Measurements from ENCODE around the gene RPL35A.
"Not testable (repeated sequence)": the region's sequence is repeated elsewhere in the genome, so short reads cannot be mapped to it uniquely, and the experiment has no call there.

The RPL35A gene

DNA sequence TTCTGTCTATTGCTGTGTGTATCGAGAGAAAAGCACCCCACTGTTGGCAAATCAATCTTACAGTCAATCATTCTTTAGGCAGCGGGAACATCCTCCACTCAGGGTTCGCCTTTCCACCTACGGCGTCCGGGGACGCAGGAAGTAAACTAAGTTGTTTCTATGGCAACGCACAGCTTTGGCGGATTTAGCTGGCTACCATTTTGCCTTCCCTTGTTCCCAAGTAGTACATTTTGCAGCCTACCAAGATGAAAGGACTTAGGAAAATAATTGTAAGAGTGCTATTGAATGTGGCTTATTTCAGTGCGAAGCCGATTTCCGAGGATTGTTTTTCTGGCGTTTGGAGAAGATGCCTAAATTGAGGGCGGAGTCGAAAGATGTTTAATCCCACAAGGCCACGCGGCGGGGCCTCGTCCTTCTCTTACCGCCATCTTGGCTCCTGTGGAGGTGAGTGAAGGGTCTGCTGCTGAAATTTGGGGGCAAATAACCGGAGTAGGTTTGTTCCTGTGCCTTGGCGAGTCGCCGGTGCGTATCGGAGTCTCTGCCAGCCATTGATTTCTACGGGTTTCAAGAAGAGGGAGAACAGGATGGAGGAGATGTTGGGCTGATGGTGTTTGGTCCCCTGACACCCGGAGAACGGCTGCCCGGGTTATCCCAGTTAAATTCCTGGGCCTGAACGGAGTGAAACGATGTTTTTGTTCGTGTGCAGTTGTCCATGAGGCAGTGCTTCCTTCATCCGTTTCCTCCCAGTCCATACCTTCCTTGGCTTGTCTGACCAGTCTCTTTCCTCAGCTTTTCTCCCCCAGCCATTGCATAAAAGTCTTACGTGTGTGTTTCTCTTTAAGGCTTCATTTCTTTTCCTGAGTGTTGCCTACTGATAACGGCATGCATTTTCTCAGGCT lies at the start of gene RPL35A:
Gene RPL35A, plus strand, starts transcription at position 413 of the 899 bp plus-strand sequence. CDS start 778 bp downstream, outside the sequence.
- peak; percentile 83 for DNase-seq

DNA sequence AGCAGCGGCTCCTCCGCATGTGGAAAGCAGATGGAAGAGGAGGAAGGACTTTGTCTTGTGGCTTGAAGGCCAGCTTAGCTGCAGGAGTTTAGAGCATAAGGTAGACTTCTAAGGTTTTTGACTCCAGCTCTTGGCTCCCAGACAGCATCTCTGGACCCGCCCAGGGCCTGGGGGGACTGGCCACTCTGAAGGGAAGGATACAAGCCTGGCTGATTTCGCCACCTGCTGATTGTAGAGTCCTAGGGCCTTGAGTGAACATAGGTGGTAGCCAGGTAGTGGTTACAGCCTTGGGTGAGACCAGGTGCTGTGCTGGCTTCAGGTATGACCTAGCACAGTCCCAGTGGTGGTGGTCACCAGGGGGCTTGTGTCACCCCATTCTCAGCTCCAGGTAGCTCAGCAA lies 48.4 kb upstream of the RPL35A start:
- no peak for DNase-seq

DNA sequence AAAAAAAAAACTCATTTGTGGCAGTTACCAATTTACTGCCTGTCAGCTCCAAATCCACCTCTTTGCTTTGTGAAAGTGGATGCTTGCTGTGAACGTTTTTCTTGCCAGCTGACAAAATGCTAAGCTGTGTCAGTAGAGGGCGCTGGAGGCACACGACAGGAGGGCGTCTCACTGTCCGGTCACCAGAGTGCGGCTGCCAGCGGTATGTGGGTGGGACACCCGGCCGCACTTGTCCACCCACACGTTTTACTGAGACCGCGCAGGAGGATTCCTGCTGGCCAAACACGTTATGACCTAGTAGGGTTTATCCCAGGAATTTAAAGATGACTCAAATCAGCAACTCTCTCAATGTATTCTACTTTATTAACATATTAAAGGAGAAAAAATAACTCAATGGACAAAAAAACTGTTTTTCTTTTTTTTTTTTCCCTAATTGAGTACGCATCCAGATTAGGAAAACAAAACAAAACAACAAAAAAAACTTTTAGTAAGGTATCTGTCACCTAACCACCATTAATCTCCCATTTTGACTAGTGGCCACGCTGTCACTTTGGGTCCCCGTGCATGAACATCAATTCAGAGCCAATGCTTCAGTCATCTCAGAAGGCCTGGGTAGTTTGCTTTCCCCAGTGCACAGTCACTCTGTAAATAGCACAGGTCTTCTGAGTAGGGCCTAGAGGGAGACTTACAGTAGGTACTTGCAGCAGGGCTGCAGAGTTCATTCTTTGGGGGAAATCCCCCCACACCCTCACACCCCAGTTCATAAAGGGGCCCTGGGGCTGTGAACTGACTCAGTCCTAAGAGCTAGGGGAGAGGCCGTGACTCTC lies 43.8 kb upstream of the RPL35A start:
- peak; percentile 75 for DNase-seq

DNA sequence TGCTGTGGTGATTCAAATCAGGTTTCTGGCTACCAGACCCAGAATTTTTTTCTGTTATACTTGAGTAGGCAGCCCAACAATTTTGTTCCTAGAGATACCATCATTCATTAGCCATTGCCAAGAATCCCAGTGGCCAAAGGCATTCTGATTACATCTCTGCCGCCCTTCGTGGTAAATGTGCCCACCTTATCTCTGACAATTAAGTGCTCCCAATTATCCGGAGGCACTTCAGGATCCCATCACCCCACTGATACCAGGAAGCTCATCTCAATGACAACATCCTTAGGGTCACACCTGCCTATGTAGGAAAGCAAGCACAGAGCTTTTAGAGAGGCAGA lies 43.2 kb upstream of the RPL35A start:
- DNase-seq: no peak

DNA sequence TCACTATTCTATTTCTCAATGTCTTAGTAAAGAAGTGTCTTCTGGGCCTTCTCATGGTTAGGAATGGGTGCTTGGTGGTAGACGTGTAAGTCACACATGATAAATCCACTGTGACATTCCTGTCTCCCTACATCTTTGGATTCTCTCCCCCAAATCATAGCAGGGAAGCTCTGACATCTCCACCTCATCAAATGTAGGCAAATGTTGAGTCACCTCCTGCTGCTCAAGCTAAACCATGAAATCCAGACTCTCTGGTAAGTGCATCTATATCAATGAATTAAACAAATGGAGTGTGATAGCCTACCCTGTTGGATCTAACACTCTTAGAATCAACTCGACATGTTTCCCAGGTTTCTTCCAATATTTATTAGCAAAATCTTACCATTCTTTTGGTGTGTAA lies 42.8 kb upstream of the RPL35A start:
- no peak for DNase-seq

DNA sequence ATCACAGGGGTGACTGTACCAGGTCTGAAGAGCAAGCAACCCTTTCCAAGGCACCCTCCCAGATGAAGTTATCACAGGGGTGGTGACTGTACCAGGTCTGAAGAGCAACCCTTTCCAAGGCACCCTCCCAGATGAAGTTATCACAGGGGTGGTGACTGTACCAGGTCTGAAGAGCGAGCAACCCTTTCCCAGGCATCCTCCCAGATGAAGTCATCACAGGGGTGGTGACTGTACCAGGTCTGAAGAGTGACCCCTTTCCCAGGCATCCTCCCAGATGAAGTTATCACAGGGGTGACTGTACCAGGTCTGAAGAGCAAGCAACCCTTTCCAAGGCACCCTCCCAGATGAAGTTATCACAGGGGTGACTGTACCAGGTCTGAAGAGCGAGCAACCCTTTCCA lies 41.4 kb upstream of the RPL35A start:
- DNase-seq: not testable (repeated sequence)

DNA sequence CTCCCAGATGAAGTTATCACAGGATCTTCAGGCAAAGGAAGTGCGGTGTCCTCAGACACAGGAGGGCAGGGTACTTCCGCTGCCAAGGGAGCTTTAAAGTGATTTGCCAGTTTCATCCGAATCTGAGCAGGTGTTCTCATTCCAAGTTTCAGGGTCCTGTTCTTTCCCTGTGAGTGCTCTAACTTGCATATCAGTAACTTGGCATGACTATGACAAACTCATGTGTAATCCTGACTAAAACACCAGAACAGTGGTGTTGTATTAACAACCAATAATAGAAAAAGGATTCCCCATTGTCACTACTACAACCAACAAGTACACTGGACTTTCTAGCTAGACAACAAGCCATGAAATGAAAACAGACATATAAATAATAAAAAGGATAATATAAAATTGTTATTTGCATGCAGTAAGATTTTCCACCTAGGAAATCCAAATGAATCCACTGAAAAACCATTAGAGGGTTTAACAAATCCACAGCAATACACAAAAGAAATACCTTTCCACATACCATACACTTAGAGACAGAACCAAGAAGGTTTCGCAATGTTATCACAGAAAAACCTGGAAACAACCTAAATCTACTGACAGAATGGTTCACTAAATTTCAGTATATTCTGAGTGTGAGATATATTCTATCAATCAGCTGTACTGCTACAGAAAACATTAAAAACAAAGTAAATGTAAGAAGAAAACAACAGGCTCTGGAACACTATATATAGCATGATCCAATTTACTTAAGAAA lies 40.9 kb upstream of the RPL35A start:
- DNase-seq: no peak

DNA sequence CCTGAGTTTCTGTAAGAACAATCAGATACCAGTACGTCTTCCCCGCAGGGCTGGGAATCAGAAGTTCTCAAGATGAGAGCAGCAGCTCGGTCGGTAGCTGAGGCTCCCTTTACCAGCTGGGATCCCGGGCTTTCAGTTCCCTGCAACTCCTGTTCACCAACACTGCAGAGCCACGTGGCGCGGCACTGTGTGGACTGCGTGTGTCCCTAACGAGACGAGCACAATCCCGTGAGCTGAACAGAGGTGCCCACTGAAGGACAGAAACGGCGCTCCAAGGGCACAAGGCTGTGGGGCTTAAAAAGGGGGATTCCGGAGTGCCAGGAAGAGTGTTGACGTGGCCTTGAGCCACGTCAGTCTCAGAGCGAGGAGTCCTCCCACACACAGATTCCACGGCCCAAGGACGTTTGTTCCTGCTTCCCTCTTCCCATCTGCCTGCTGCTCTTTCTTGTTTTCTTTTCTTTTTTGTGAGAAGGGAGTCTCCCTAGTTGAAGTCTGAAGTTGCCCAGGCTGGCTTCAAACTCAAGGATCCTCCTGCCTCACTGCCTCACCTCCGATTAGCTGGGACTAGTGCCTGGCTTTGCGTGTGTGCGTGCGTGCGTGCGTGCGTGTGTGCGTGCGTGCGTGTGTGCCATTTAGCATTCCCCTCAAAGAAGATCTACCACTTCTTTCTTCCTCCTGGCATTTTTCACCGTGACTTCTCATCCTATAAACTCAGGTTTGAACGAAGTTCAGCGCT lies 37.1 kb upstream of the RPL35A start:
- no peak for DNase-seq

DNA sequence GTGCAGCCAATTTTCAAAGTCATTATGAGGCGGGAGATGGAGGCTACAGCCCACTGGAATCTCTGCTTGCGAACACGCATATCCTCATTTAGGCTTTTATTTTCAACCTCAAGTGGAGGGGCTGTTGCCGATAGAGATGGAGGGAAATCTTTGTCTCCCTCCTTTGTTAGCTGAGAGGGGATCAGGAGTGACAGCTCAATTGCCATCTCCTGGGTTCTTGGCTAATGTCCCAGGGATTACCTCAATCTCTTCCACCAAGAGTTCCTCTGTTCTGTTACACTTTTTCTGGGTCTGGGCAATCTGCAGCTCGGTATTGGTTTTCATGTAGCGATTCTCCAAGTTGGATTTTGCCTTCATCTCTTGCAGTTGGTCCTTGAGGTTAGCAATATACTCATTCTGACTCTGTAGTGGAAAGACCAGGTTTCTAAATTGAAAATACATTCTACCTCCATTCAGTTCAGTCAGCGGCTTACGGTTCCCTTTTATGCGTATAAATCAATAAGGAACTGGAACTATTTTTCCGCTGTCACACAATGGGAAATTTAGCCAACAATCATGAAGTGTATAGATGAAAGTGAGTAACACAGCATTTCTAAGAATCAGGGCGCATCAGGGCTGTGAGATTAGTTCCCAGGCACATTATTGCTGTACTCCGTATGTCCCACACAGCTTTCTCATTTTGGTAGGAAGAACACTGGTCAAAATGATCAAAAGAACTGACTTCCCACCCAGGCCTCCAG lies 36.2 kb upstream of the RPL35A start:
- DNase-seq: no peak

DNA sequence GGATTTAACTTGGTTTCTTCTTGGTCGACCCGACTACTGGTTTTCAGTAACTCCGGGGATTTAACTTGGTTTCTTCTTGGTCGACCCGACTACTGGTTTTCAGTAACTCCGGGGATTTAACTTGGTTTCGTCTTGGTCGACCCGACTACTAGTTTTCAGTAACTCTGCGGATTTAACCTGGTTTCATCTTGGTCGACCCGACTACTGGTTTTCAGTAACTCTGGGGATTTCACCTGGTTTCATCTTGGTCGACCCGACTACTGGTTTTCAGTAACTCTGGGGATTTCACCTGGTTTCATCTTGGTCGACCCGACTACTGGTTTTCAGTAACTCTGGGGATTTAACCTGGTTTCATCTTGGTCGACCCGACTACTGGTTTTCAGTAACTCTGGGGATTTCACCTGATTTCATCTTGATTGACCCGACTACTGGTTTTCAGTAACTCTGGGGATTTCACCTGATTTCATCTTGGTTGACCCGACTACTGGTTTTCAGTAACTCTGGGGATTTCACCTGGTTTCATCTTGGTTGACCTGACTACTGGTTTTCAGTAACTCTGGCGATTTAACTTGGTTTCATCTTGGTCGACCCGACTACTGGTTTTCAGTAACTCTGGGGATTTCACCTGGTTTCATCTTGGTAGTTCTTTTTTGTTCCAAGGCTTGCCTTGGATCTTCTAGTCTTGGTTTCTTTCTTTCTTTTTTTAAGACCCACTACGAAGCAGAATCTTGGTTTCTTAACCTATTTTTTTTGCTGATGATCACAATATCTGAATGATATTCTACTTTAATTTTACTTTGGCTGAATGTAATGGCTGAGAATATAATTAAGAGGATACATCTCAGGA lies 28.3 kb upstream of the RPL35A start:
- not testable (repeated sequence) for DNase-seq

DNA sequence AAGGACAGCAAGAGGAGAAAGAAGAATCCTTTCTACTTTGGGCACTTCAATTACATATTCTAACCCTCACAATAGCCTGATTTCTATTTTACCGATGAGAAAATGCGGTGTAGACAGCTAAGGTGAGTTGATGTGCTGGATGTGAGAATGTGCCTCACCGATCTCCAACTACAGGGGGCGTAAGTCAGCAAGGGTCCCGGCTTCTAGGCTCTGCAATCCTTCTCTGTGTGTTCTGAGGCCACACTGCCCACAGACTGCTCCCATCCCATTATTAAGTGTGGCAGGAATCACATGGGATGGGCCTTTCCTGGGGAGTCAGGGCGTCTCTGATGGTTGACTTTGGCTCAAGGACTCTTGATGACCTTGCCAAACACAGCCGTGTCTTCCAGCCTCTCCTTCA lies 23.6 kb upstream of the RPL35A start:
- no peak for DNase-seq

DNA sequence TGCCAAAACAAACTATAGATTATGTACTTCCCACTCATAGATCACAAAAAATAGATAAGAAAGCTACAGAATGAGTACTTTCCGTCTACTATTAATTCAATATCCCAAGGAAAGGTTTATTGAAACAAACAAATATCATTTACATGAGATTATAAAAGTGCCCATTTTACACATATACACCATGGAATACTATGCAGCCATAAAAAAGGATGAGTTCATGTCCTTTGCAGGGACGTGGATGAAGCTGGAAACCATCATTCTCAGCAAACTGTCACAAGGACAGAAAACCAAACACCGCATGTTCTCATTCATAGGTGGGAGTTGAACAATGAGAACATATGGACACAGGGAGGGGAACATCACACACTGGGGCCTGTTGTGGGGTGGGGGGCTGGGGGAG lies 22.4 kb upstream of the RPL35A start:
- not testable (repeated sequence) for DNase-seq

DNA sequence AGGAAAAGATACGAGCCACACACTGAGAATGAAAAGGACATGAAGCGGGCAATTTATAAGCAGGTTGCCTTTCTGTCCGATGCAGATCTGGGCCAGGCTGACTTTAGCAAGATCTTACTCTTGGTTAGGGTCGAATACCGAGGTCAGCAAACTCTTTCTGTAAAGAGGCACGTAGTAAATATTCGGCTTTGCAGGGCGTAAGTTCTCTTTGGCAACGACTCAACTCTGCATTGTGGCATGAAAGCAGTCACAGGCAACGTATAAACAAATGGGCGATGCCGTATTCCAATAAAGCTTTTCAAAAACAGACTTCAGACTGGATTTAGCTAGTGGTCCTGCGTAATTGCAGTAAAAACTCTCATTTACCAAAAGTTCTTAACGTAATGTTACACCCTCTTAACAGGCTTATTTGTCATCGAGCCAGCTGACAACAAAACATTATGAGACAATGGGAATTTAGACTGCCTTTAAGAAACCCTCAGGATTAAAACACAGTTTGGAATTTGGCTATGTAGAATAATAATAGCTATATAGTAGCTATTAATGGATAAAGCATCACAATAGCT lies 13.1 kb upstream of the RPL35A start:
- DNase-seq: no peak

DNA sequence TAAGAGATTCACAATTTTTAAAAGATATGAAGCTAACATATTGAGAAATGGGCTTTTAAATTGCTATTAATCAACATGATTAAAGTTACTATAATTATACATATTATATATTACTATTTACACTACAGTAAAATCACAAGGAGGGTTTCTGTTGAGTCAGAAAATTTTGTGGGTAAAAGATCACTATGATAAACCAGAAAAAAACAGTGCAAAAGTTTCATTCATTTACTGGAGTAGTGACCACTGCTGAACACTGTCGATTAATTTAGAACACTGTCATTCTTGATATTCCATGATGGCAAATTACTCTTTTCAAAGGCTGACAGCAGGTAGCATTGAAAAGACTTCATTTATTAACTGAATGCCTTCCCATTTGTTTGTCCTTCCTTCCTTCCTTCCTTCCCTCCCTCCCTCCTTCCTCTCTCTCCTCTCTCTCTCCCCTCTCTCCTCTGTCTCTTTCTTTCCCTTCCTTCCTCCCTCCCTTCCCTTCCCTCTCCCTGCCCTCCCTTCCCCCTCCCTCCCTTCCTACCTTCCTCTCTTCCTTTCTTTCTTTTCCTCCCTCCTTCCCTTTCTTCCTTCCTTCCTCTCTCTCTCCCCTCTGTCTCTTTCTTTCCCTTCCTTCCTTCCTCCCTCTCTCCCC lies 9.1 kb upstream of the RPL35A start:
- no peak for DNase-seq

DNA sequence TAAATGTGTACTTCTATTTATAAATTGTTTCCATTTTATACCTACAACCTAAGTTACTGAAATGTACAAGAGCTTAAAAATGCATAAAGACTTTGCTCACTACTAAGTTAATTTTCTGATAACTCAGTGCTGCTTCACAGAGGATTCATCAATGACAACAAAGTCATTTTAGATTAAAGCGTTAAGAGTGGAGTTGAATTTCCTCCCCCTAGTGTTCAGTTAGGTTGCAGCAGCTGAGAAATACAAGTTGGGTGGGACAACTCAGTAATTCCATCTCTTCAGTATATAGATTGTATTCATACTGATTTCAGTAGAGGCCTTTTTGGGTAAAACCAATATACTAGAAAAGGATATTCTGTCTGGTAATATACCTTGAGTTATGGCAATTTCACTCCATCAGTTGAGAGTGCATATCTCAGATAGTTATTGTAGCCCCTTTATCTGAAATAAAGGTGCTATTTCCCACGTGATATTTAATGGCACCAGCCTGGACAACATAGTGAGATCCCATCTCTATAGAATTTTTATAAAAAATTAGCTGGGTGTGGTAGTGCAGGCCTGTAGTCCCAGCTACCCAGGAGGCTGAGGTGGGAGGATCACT lies 6.9 kb upstream of the RPL35A start:
- no peak for DNase-seq

DNA sequence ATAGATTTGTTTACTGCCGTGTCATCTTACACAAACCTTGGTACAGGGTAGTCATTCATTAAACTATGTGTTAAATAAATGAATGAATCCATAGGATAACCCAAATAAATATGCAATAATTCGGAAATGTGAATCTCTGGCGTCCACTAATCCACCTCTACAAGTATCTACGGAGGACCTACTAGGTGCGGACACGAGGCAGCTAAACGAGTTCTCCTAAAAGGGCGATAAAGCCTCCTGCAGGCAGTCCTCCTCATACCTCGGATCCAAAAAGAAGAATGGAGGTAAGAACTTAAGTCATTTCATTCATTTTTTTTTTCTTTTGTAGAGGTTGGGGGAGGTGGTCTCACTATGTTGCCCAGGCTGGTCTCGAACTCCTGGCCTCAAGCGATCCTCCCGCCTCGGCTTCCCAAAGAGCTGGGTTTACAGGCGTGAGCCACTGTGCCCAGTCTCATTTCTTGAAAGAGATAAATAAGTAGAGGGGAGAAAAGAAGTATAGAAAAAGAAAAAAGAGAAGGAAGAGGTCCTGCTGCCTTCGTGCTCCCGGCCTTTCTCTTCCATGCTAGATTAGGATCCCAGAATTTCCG lies 706 bp upstream of the RPL35A start:
- no peak for DNase-seq

DNA sequence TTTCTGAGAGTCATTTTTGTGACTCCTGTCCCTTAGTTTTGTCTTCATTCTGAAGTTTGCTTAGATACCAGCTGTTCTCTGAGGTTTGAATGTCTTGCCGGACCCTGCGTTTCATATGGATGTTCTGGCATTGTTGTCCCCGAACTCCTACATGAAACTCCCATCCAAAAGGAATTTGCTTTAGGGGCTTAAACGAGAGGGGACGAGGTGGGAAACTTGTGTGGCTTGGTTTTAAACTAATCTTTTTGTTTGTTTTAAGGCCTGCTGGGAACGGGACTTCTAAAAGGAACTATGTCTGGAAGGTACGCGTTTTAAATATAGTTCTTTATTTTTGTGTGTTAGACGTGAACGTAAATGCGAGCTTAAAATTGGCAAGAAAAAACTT lies 679 bp downstream of the RPL35A start:
- DNase-seq: no peak

DNA sequence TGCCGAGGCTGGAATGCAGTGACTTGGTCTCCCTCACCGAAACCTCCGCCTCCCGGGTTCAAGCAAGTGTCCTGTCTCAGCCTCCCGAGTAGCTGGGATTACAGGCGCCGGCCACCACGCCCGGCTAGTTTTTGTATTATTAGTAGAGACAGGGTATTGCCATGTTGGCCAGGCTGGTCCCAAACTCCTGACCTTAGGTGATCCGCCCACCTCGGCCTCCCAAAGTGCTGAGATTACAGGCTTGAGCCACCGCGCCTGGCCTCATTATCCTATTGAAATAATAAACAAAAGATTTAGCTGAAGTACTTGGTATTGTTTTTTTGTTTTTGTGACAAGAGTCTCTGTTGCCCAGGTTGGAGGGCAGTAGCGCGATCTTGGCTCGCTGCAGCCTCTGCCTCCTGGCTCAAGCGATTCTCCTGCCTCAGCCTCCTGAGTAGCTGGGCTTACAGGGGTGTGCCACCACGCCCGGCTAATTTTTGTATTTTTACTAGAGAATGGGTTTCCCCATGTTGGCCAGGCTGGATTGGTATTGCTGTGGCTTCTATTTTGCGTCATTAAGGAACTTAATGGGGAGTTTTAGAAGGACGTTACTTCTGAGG lies 1.5 kb downstream of the RPL35A start:
- no peak for DNase-seq

DNA sequence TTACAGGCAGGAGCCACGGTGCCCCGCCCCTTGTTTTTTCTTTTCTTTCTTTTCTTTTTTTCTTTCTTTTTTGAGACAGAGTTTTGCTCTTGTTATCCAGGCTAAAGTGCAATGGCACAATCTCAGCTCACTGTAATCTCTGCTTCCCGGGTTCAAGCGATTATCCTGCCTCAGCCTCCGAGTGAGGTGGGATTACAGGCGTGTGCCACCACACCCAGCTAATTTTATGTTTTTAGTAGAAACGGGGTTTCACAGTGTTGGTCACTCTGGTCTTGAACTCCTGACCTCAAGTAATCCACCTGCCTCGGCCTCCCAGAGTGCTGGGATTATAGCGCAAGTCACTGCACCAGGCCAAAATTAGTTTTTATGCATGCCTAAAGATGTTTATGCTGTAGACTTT lies 2.5 kb downstream of the RPL35A start:
- no peak for DNase-seq
